GM12865 (cell line): ENCODE data around the gene PCNX4.

Source experiments
- DNase-seq: peaks from one replicate; pipeline ENCODE4 v3.0.0; 2010; ENCODE audit warnings: low read depth
- H3K4me3 ChIP-seq: 2 replicates; pipeline ENCODE4 v1.5.1; 2011; ENCODE audit warnings: mild to moderate bottlenecking, low read depth, low read length, control low read depth
- CTCF ChIP-seq: IDR thresholded peaks from 2 replicates; pipeline ENCODE4 v1.5.1; 2011; ENCODE audit warnings: low read length, control low read depth, low read depth, inconsistent platforms; ENCODE audit not compliant: insufficient read depth; ENCODE audit errors: missing control alignments

PCNX4 gene

GRCh38 chr14:60169722-60170121 lies 78.0 kb downstream of the PCNX4 start:
- no peak for TF ChIP-seq CTCF
- H3K4me3 ChIP-seq = no peak overlapping the region
- DNase-seq = no peak

GRCh38 chr14:60170948-60171347 lies 79.2 kb downstream of the PCNX4 start:
- no peak for TF ChIP-seq CTCF
- H3K4me3 ChIP-seq = no peak overlapping the region

GRCh38 chr14:60171690-60172089 lies 80.0 kb downstream of the PCNX4 start:
- TF ChIP-seq CTCF = no peak
- no peak for DNase-seq

More at GRCh38 chr14:60170948-60171347, 79.2 kb downstream of the PCNX4 start:
- no peak for DNase-seq

GRCh38 chr14:60174352-60175254 lies 82.9 kb downstream of the PCNX4 start:
- no peak for DNase-seq
- no peak for TF ChIP-seq CTCF
- H3K4me3 ChIP-seq = no peak overlapping the region

More at GRCh38 chr14:60171690-60172089, 80.0 kb downstream of the PCNX4 start:
- no peak overlapping the region for H3K4me3 ChIP-seq

GRCh38 chr14:60175255-60175902 lies 83.7 kb downstream of the PCNX4 start:
- DNase-seq = no peak
- no peak overlapping the region for H3K4me3 ChIP-seq
- no peak for TF ChIP-seq CTCF

GRCh38 chr14:60178164-60178563 lies 86.4 kb downstream of the PCNX4 start:
- DNase-seq = no peak
- no peak for TF ChIP-seq CTCF
- no peak overlapping the region for H3K4me3 ChIP-seq
